Activated T-cell treated with anti-CD3 and anti-CD28 coated beads, Interleukin-2, amount 50 U/mL, for 48 hours (primary cell): ENCODE measurements around the gene TMEM223.
"Not testable (repeated sequence)": the region's sequence is repeated elsewhere in the genome, so short reads cannot be mapped to it uniquely, and the experiment has no call there.

Source experiments
- DNase-seq, 2 experiments: peaks; one replicate each; pipeline ENCODE4 v3.0.0-alpha.2; 2020

The TMEM223 gene

DNA sequence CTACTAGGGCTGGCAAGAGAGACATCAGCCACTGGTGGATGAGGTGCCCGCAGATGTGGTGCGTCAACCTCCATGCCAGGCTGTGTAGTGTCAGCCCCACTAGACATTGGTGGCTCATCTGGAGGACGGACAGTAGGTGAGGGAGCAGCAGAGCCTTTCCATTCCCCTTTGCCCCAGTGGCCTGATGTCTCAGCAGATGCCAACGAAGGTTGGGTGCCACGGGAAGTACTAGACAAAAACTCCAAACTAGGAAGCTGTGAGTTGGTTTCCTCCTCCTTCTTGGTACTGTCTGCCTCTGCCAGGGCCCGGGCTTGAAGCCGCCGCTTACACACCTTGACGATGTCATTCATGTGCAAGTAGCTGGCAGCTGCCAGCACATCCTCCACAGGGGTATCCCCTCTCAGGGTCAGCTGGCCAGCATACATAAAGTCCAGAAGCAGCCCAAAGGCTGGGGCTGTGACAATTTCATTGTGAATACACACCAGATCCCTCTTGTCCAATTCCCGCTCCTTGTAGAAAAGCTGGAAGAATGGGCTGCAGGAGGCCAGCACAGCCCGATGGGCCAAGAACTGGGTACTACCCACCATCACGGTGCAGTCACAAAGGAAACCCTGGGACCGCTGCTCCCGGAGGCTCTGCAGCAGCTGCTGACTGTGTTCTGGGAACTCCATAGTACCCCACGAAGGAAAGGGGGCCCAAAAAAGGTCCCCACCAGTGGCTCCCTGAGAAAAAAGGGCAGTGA lies 38.6 kb downstream of the TMEM223 start:
- no peak for DNase-seq

- DNase-seq: no peak
These were observed 39.5 kb downstream of the TMEM223 start for GRCh38 chr11:62752177-62752785.

GRCh38 chr11:62749931-62750330 lies 41.9 kb downstream of the TMEM223 start:
- DNase-seq: not testable (repeated sequence)

DNA sequence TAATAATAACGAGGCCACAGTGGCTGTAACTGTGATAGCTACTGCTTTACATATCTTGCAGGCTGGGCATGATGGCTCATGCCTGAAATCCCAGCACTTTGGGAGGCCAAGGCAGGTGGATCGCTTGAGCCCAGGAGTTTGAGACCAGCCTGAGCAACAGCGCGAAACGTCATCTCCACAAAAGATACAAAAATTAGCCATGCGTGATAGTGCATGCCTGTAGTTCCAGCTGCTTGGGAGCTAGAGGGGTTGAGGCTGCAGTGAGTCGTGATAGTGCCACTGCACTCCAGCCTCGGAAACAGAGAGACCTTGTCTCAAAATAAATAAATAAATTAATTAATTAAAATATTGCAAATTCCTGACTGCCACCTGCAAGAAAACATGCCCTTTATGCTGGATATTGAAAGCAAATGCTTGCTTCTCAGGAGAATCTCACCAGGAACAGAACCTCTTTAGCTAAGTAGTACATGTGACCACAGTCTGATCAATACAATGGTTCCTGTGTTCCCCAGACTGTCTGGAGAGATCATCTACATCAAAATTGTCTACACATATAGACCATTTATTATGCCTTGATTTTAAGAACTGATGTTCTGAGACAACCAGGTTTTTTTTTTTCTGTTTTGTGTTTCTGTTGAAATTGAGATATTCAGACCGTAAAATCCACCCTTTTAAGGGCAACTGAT lies 44.2 kb downstream of the TMEM223 start:
- no peak for DNase-seq
